GM10248 (cell line): Measurements from ENCODE around the gene PRKCH.

Experiments used
- CTCF ChIA-PET: fragments of 300-600 bp; sonication (Branson Sonifier 250); formaldehyde crosslinking; extraction: SDS; loops from one replicate; lab custom pipeline; 2021; ENCODE audit warnings: antibody characterized with exemption; lab: Yijun Ruan, JAX
- POLR2A ChIA-PET: fragments of 350-650 bp; sonication (Branson Sonifier 250); formaldehyde crosslinking; extraction: SDS; loops from one replicate; lab custom pipeline; 2020; ENCODE audit warnings: antibody characterized with exemption; lab: Yijun Ruan, JAX
- DNase-seq: peaks from one replicate; pipeline ENCODE4 v3.0.0; 2012; ENCODE audit errors: extremely low spot score
- TF ChIP-seq, protein P1 (sequence below): IDR thresholded peaks from 2 replicates; pipeline ENCODE4 v1.5.1; 2012; ENCODE audit warnings: mild to moderate bottlenecking, low read depth; ENCODE audit errors: extremely low read depth, missing control alignments, control extremely low read depth

The PRKCH gene

DNA sequence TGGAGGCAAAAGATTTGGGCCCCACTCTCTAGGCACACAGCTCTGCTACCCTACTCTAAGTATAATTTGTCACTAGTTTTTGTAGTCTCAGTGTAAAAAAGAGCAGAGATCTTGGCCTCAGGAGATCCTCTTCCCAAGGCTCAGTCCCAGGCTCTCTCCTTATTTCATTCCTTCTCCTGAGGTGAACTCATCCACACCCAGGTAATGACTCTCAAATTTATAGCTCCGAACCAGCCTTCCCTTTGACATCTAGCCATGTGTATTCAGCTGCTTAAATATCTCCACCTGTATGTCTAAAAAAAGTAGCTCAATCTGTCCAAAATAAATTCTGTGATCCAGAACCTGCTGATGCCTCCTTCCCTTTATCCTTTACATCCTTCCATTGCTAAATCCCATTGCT, 200.4 kb downstream of the PRKCH start:
- ChIA-PET POLR2A (no interaction called here), CTCF (interaction anchor here (0.8 to 1.9 kb wide), 5 partner anchors 15 to 316 kb away, joined by 3 to 4 read pairs (median 3); no protein-coding TSS in a partner anchor)
- no peak for DNase-seq
- TF ChIP-seq, protein P1, sequence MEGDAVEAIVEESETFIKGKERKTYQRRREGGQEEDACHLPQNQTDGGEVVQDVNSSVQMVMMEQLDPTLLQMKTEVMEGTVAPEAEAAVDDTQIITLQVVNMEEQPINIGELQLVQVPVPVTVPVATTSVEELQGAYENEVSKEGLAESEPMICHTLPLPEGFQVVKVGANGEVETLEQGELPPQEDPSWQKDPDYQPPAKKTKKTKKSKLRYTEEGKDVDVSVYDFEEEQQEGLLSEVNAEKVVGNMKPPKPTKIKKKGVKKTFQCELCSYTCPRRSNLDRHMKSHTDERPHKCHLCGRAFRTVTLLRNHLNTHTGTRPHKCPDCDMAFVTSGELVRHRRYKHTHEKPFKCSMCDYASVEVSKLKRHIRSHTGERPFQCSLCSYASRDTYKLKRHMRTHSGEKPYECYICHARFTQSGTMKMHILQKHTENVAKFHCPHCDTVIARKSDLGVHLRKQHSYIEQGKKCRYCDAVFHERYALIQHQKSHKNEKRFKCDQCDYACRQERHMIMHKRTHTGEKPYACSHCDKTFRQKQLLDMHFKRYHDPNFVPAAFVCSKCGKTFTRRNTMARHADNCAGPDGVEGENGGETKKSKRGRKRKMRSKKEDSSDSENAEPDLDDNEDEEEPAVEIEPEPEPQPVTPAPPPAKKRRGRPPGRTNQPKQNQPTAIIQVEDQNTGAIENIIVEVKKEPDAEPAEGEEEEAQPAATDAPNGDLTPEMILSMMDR: no peak

DNA sequence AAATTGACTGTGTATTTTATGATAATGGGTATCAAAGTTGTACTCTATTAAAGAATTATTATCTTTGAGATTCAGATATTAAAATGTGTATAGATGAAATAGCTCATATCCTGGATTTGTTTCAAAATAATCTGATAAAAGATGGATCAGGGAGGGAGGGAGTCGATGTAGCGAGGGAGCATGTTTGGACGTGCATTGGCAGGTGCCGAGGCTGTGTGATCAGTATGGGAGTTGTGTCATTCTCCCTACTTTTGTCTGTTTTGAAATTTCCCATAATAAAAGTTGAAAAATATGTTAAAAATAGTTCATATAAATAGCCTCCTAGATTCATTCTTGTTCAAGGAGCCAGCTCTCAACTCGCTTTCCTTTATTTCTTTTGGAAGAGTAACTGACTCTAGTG, 202.4 kb downstream of the PRKCH start:
- CTCF ChIA-PET: interaction anchor here (1.0 to 1.8 kb wide), 6 partner anchors 13 to 314 kb away, joined by 3 to 5 read pairs (median 4); no protein-coding TSS in a partner anchor
- POLR2A ChIA-PET: no interaction called here
- TF ChIP-seq, protein P1: no peak
- no peak for DNase-seq

DNA sequence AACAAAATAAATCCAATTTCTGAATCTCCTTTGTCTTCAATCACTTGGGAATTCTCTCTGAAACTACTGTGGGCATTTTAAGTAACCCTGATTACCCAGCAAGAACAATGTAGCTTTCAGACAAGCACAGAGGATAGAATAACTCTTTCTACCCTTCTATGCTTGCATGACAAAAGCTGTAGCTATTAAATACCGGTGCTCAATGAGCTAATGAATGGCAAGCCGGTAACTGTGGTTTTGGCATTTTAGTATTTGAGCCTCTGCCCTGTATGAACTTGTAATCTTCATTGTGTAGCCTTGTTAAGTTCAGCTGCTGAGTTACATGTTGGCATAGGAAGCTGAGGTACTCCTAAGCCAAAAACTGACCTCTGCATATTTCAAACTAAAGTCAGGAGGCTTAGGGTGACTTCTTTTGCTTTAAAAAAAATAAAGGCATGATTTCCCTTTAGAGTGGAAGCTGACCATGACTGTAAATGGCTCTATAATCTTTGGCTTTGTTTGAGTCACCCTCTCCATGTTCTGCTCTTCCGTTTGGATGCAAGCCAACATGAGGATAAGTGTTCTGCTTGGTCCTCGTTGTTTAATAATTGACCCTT, 202.9 kb downstream of the PRKCH start:
- CTCF ChIA-PET: interaction anchor here (1.0 to 1.8 kb wide), 8 partner anchors 14 to 313 kb away, joined by 3 to 5 read pairs (median 3); no protein-coding TSS in a partner anchor
- POLR2A ChIA-PET: no interaction called here
- no peak for DNase-seq
- TF ChIP-seq, protein P1: no peak

GRCh38 chr14:61524936-61525292, 203.5 kb downstream of the PRKCH start:
- TF ChIP-seq, protein P1: no peak
- POLR2A ChIA-PET: interaction anchor here (1.0 kb wide), 1 partner anchor 170 kb away, joined by 5 read pairs; the partner anchor contains the start of gene HIF1A
- DNase-seq: no peak
- CTCF ChIA-PET: interaction anchor here (0.8 to 1.8 kb wide), 9 partner anchors 15 to 313 kb away, joined by 3 to 5 read pairs (median 3); no protein-coding TSS in a partner anchor

DNA sequence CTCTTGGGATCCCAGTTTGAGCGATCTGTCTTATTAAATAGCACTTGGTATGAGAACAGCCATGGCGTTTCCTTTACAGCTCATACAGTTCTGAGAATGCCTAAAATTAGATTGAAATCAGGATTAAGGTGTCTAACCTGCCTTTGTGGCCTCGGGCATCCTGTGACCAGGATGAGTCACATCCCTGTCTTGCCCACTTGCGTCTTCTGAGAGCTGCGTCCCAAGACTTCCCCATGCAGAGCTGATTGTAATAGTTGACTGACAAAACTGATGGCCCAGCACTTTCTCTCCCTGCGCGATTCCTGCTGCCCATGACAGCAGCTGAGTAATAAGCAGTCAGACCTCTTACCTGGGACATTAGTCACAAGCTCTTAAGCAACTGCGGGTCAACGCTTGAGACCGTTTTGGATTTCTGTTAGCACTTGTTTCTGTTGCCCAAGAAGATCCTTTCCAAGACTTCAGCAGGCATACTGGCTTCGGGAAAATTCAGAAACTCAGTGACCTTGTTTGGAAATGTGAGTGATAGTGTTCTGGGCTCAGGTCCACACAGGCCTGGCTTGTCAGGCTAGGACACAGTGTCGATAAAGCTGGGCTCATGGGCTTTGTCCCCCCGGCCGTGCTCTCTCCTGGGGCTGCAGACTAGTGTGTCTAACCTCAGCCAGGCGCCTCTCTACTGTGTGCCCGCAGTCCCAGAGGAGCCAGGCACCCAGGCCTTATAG, 204.1 kb downstream of the PRKCH start:
- ChIA-PET POLR2A (interaction anchor here (0.5 to 1.0 kb wide), 2 partner anchors 170 to 1952 kb away, joined by 3 to 5 read pairs; partner anchors contain the start of gene HIF1A), CTCF (interaction anchor here (0.8 to 1.8 kb wide), 7 partner anchors 15 to 312 kb away, joined by 3 to 5 read pairs (median 3); no protein-coding TSS in a partner anchor)
- DNase-seq: peak; percentile 36
- TF ChIP-seq, protein P1: no peak
